Activated T-cell treated with anti-CD3 and anti-CD28 coated beads for 4 hours (primary cell): ENCODE measurements around the gene DHX58.
"Not testable (repeated sequence)": the region's sequence is repeated elsewhere in the genome, so short reads cannot be mapped to it uniquely, and the experiment has no call there.

Experiments used
- DNase-seq: peaks from one replicate; pipeline ENCODE4 v3.0.0-alpha.2; 2020

The DHX58 gene

DNA sequence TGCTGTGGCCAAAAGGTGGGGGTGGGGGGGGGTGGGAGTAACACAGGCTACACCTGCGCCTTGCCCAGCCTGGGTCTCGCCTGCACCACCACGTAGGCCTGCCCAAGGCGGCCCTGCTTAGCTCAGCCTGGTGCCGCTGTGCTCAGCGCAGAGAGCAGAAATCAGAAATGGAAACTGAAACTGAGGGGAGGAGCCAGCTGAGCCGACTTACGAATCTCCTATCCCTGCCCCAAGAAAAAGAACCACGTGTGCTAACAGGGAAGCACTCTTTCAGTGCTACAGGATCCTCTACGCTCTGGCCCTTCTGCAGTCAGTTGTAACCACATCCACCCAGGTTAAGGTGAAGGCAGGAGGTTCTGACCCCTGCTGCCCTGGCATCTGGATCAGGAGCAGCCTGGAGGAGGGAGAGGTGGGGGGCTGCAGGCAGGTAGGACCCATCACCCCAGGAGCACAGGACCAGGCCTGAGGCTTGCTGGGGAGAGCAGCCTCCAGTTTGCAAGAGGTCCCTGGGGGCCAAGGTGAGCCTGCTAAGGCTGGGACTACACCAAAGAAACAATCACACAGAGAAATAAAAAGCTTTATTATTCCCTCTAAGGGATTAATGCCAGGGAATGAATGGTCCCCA lies at the start of gene DHX58:
DHX58 (minus strand) TSS at position 163 of the 625 bp plus-strand sequence. CDS start 822 bp downstream, outside the sequence.
- peak; percentile 57 for DNase-seq

DNA sequence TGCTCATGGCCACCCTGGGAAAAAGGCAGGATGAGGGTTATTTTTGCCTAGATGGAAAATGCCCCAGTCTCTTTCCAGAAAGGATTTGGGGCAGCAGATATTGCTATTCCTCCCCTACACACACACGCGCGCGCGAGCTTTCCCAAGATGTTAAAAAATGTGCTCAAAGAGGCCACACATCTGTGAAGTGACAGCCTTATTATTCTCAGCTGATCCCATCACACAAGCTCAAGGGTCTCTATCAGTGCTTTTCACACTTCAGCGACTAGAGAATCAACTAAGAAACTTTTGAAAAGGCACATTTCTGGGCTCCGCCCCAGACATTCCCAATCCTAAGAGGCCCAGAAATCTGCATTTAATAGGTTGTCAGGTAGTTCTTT lies 48.0 kb upstream of the DHX58 start:
- DNase-seq: no peak

DNA sequence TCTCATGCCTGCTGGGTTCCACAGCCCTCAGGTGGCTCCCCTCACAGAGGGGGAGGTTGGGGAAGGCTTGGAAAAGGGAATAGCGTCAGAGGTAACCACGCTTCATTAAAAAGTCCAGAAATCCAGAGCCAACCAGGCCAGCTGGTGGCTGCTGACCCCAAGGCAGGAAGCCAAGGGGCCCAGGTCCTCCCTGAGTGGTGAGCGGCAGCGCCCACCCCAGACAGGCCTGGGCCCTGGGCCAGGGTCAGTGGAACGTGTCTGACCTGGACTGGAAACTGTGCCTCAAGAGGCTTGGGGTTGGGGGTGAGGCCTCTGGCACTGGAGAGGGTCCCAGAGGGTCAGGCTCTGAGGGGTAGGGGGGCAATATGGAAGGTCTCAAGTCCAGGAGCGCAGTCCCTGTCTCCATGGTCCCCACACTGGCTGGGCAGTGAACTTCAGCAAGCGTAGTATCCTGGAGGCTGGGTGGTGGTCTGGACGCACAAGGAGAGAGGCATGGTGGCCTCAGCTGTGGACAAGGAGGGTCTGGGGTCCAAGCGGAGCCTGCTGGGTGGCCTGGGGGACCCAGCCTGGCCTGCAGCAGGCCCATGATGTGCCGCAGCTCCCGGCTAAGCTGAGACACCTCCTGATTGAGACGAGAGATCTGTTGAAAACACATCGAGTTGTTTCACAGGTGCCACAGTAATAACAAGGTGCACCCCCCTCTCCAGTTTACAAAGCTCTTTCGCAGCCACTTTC lies 47.4 kb upstream of the DHX58 start:
- DNase-seq: no peak

DNA sequence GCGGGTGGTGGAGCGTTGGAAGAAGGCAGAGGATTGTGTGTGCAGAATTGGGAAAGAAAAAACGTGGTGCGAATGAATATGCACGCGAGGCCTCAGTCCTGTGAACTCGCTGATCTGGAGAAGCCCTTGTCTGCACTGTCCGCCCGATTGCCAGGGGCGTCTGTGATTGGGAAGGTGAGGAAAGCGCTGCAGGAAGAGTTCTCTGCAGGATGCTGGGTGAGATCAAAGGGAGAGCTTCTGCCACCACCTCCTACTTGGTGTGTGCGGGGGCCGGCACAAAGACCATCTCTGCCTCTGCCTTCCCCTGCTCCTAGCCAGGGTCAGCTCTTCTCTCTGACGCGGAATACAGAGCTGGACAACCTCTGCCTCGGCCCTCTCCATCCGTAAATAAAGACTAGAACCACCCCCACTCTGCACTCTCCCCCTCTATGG lies 43.1 kb upstream of the DHX58 start:
- no peak for DNase-seq

DNA sequence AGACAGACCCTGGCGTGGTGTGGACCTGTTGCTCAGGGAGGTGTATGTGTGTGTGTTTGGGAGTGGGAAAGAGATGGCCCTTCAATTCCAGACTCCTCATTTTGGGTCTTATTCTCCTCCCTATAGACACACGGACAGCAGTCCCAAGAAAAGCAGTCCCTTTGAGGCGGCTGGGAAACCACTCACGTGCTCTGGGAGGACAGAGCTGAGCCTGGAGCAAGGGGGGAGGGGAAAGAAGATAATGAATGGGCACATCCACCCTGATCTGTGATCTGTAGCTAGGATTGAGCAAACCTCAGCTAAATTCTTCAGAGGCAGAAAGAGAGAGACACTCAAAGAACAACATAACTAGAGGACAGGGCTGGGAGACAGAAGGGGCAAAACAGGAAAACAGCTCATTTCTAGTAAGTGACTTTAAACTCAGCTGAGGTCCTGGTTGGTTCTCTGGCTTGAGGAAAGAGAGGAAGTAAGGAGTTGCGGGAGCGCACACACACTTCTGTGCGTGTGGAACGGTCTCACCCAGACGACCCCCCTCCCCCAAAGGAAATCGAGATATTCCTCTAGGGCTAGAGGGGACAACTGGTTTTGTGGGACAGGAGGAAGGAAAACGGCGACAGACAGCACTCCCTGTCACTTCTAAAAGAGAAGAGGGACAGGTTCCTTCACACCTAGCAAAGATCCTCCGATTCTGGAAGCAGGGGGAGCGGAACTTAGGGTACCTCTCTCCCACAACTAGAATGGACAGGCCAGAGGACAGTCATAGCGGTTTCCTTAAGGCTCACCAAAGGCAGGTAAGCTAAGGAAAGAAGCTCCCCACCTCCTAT lies 41.6 kb upstream of the DHX58 start:
- no peak for DNase-seq

DNA sequence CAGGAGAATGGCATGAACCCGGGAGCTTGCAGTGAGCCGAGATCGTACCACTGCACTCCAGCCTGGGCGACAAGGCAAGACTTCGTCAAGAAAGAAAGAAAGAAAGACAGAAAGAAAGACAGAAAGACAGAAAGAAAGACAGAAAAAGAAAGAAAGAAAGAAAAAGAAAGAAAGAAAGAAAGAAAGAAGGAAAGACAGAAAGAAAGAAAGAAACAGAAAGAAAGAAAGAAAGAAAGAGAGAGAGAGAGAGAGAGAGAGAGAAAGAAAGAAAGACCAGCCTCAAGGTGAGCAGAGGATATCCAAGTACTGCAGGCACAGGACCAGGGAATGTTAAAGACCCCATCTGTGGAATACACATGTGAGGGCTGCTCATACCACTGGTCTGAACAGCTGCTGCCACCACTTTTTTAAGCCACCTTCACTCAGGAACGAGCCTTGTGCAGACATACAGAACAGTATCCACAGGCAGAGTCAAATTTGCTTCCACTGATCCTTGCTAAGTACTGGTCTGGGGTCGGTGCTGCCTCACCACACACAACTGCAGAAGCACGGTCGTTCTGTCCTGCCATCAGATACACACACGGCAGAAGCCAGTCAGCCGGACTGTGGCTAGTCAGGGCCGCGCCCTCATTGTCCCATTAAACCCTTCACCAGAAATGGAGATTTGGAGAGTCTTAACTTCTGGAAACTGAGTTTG lies 34.5 kb upstream of the DHX58 start:
- no peak for DNase-seq

DNA sequence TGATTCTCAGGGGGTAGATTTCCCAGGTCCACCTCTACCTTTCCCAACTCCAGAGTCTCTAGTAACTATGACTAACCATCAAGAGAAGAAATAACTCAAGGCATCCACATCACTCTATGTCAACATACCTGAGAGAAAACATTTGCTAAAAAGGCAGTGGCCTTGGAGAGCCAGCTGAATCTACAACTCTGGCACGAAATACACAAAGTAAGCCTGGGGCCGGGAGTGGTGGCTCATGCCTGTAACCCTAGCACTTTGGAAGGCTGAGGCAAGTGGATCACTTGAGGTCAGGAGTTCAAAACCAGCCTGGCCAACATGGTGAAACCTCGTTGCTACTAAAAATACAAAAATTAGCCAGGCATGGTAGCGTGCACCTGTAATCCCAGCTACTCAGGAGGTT lies 30.6 kb upstream of the DHX58 start:
- DNase-seq: not testable (repeated sequence)

DNA sequence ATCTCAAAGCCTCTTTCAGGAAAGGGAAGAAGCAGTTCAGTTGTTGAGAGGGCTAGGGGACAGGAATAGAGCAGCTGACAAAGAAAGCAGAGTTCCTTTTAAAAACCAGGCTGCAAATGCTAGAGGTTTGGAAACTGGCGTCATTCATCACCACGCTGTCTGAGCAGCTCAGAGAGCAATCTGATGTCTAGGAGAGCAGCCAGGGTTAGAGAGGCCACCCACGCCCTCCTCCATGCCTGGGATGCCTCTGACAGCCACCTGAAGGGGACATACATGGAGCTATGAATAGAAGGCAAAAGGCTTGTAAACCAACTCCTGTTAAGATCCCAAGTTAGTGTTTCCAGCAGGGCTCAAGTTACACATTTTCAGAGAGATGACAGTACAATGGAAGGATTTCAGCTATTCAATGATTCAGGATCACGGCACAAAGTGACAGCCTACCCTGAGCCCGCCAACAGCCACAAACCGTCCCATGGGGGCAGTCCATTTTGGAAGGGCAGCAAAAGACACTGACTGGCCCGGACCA lies 29.9 kb upstream of the DHX58 start:
- no peak for DNase-seq

DNA sequence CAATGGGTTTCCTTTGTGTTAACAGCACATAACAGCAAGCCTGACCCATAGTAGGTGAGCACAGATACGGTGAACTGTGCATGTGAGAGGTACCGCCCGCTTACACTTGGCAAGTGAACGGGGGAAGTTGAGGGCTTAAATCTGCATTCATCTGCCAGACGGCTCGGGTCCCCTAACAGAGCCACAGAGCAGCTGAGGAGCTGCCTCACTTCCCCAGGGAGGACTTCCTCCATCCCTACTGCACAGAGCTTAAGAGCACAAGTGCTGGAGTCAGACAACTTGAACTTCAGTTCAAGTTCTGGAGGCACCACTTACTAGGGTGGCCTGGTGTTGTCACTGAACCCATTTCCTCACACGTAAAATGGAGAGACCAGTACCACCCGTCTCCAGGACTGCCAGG lies 28.9 kb upstream of the DHX58 start:
- DNase-seq: no peak

DNA sequence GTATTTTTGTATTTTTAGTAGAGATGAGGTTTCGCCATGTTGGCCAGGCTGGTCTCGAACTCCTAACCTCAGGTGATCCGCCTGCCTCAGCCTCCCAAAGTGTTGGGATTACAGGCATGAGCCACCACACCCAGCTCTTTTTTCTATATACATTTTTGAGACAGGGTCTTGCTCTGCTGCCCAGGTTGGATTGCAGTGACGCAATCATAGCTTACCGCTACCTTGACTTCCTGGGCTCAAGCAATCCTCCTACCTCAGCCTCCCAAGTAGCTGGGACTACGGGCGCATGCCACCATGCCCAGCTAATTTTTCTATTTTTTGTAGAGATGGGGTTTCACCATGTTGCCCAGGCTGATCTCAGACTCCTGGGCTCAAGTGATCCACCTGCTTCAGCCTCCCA lies 28.2 kb upstream of the DHX58 start:
- DNase-seq: not testable (repeated sequence)

DNA sequence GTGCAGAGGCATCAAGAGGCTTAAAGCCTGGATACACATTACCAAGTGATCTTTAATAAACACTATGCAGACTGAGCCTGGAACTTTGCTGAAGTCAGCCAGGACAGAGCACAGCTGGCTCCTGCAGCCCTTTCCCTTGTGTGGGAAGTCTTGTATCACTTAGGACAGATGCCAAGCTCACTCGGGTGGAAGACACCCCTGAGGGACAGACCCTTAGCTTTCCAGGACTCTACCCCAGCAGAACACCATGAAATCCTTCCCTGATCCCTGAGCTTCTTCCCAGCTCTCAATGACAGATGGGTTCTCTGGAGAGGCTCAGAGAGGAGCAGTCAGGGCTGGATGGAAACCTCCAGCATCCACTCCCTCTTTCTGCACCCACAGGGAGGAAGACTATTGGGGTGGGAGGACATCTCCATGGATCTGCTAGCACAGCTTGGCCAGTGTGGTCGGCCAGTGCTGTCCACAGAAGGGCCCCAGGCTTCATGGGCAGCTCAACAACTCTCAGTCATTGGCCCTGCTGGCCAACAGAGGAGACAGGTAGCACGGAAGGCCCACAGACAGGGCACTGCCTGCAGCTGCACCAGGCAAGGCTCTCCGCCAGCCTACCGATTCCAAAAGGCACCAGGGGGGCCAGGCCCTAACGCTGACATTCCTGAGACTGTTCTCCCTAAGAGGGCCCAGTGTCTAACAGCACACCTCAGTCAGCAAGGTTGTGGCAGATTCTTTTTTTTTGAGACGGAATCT lies 26.4 kb upstream of the DHX58 start:
- DNase-seq: no peak

DNA sequence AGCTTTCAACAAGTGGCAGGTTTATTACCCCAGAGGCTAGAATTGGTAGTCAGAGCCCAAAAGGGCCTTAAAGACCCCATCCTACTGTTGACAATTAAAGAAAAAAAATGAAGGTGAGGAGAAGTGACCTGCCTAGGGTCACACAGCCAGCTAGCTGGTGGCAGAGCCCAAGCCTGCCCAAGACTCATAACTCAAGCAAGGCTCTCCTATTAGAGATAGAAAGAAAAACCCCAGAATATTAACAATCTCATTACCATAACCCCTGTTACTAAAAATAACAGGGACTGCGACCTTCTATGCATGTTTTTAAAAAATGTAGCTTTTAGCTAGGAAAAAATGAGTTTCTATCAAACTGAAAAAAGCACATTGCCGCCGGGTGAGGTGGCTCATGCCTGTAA lies 24.1 kb upstream of the DHX58 start:
- no peak for DNase-seq

DNA sequence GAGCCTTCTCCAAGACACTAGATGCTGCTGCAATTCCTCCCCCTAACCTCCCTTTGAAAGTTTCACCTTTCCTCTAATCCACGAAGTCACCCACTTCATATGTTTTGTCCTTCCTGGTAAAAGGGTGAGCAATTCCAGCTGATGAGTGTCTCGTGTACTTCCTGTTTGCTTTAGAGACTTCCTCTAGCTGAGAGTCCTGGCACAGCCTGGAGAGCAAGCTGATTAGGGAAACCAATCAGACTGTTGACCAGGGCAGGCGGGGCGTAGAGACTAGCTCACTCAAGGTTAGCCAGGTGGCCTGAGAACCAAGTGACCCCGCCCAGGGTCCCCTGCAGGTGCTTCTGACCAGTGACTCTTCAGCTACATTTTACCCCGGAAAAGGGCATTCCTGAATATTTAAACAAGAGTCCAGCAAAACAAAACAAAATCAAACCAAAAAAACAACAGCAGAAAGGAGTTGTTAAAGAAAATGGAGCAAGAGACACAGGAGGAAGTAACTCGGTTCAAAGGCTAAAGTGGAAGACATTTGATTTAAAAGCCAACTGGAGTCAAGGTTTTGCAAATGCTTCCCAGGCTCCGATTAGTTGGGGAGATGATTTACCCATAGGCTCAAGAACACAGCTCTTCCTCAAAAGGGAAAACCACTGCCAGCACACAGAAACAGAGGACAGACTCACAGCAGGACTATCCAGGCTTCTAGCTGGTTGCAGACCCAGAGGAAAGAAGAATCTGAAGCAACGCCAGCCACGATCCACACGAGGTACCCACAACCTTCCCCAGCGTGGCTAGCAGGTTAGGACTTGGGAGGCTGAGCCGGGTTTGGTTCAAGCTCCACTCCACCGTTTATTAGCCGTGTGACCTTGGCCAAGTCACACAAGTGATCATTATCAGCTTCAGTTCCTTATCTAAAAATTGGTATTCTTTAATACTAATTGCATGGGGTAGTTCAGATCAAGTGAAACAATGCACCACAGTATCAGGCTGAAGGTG lies 23.4 kb upstream of the DHX58 start:
- no peak for DNase-seq

DNA sequence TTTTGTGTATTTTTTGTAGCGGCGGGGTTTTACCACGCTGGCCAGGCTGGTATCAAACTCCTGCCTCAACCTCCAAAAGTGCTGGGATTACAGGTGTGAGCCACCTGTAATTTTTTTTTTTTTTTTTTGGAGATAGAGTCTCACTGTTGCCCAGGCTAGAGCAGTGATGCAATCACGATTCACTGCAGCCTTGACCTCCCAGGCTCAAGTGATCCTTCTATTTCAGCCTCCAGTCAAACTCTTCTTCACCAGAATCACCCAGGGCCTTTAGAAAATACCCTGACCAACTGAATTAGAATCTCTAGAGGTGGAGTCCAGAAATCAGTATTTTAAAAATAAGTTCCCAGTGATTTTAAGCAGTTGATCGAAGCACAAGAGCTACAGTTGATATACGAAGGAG lies 22.6 kb upstream of the DHX58 start:
- no peak for DNase-seq

DNA sequence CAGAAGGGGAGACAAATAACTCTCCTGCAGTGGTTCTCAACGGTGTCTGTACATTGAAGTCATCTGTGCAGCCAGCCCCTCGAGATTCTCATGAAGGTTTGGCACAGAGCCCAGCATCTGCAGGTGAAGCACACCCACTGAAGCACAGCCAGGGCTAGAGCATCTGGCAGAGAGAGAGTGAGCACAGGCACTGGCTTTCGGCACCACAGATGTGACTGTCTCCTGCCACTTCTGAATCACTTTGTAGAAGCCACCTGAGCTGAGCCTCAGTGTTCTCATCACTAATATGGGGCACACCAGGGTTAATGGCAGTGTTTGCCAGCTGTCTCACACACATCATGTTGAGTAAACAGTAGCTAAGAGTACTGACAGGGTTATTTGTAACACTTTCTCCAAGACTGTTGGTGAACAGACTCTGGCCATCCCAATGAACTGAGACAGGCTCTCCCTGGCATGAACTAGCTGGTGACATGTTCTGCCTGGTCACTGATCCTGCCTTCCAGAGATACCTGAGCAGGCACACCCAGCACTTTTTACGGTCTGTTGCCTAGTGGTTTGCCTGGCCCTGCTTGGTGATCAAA lies 21.0 kb upstream of the DHX58 start:
- no peak for DNase-seq

DNA sequence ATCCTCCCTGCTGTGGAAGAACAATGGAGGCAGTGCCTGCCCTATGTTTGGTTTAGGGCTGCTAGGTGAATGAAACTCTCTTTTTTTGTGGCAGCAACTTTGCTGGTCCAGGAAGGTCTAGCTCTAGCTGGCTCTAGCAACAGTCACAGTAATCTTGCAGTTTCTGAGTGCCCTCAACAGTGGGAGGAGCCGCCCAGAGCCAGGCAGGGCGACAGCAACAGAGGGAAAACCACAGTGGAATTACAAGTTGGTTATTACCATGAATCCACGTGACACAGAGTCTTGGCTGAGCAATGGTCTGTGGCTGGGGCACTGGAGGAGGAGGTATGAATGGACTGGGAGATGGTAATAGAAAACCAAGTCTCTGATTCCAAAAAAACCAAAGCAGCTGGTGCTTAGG lies 20.4 kb upstream of the DHX58 start:
- no peak for DNase-seq

DNA sequence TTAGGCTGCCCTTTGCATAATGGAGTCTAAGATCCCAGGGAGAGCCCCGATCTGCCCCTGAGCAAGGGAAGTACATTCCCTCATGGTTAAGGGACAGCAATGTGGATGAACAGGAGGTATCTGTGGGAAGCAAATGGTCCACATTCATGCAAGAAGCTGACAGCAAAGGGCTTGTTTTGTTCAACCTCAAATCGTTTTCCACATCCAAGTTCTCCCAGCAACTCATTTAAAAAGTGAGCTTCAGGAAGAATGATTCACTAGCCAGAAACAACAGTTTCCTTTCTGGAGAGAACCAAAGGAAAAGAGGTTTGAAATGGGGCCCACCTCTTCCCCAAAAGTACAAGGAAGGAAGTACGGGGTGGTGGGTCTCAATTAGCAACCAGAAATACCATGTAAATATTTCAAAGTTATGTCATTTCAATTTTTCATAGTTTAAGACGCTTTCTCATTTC lies 19.5 kb upstream of the DHX58 start:
- DNase-seq: no peak

DNA sequence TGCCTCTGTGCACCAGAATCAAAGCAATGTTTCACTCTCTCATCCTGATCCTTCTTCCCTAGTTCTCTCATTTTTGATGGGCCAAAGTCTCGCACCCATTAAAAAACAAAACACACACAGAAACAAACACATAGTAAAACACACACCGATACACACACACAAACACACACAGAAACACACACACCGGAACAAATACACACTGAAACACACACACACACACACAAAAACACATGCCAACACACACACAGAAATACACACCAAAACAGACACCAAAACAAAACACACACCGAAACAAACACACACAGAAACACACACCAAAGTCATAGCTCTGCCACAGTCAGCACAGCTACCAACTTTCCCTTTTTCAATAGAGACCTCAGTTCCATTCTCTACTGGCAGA lies 18.7 kb upstream of the DHX58 start:
- DNase-seq: no peak

DNA sequence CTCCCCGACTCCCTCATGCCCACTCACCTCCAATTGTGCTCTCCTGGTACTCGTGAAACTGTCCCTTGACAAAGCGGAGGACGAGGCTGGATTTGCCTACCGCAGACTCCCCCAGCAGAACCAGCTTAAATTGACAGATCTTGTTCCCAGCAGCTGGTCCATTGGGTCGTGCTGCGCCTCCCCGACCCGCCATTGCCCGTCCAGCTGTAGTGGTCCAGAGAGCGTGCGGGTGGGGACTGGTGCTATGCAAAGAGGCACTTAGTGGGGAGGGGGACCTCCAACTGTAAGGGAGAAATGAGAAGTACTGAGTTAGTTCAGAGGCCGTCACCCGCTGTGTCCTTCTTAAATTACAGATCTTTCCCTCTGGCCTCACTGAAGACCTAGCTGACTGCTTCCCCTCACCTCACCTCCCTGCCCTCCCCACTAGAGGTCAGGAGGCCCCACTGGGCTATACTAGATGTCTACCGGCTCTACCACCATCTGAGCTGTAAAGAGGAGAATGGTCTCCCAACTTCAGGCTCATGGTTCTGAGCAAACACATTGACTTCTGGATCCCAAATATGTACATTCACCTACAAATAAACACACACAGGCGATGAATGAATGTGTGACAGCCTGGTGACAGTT lies 17.9 kb upstream of the DHX58 start:
- no peak for DNase-seq
